NB4 (cell line): ENCODE data around the gene HSPA8.

ENCODE experiments used
- DNase-seq: peaks from one replicate; pipeline ENCODE4 v3.0.0; 2010; ENCODE audit warnings: low read depth
- H3K4me3 ChIP-seq: one replicate; pipeline ENCODE4 v1.5.1; 2011; ENCODE audit warnings: mild to moderate bottlenecking, low read depth, low read length, moderate library complexity
- MYC ChIP-seq: IDR thresholded peaks from 2 replicates; pipeline ENCODE4 v1.6.1; 2011; ENCODE audit warnings: low read depth, low read length
- POLR2A ChIP-seq: IDR thresholded peaks from 2 replicates; pipeline ENCODE4 v1.6.1; 2011; ENCODE audit warnings: mild to moderate bottlenecking; ENCODE audit not compliant: insufficient read length; ENCODE audit errors: extremely low read depth
- TF ChIP-seq, protein P1 (sequence below): IDR thresholded peaks from one replicate; pipeline ENCODE4 v1.5.1; 2012; ENCODE audit warnings: low read depth, low read length
- TF ChIP-seq, protein P2 (sequence below): IDR thresholded peaks from 2 replicates; pipeline ENCODE4 v1.6.1; 2011; ENCODE audit warnings: low read depth, low read length

The HSPA8 gene

DNA sequence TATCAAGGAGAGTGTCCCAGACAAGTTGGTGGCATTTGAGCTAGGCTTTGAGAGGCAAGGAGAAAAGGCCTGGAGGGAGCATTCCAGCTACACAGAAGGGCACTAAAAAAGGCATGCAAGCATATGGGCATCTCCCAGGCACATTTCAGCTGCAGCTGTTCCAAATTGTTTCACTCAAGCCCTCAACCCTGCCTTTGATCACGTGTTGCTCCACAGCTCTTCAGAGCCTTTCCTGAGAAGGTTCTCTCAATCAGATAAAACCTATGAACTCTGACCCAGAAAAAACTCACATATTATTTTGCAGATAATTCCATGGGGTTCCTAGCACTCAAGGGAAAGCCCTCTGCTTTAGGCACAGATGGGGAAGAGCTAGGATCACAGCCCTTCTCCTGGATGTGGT, 24.4 kb upstream of the HSPA8 start:
- DNase-seq, result no peak
- H3K4me3 ChIP-seq, result no peak overlapping the region
- TF ChIP-seq, protein P1, sequence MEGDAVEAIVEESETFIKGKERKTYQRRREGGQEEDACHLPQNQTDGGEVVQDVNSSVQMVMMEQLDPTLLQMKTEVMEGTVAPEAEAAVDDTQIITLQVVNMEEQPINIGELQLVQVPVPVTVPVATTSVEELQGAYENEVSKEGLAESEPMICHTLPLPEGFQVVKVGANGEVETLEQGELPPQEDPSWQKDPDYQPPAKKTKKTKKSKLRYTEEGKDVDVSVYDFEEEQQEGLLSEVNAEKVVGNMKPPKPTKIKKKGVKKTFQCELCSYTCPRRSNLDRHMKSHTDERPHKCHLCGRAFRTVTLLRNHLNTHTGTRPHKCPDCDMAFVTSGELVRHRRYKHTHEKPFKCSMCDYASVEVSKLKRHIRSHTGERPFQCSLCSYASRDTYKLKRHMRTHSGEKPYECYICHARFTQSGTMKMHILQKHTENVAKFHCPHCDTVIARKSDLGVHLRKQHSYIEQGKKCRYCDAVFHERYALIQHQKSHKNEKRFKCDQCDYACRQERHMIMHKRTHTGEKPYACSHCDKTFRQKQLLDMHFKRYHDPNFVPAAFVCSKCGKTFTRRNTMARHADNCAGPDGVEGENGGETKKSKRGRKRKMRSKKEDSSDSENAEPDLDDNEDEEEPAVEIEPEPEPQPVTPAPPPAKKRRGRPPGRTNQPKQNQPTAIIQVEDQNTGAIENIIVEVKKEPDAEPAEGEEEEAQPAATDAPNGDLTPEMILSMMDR, result no peak
- TF ChIP-seq, protein P2, sequence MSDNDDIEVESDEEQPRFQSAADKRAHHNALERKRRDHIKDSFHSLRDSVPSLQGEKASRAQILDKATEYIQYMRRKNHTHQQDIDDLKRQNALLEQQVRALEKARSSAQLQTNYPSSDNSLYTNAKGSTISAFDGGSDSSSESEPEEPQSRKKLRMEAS, result no peak
- no peak for TF ChIP-seq MYC
- TF ChIP-seq POLR2A, result no peak

DNA sequence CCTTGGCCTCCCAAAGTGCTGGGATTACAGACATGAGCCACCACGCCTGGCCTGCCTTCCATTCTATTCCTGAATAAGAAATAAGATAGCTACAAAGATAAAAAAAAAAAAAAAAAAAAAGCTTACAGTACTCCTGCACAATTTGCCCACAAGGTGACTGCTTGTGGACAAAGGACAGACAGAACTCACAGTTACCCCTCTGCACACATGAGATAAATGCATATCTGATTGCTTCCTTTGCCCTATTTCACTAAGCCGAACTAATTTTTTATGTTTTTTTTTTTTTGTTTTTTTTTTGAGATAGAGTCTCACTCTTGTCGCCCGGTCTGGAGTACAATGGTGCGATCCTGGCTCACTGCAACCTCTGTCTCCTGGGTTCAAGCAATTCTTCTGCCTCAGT, 23.6 kb upstream of the HSPA8 start:
- TF ChIP-seq, protein P2, result no peak
- TF ChIP-seq POLR2A, result no peak
- no peak for TF ChIP-seq MYC
- TF ChIP-seq, protein P1, result no peak
- no peak for DNase-seq
- H3K4me3 ChIP-seq, result no peak overlapping the region

DNA sequence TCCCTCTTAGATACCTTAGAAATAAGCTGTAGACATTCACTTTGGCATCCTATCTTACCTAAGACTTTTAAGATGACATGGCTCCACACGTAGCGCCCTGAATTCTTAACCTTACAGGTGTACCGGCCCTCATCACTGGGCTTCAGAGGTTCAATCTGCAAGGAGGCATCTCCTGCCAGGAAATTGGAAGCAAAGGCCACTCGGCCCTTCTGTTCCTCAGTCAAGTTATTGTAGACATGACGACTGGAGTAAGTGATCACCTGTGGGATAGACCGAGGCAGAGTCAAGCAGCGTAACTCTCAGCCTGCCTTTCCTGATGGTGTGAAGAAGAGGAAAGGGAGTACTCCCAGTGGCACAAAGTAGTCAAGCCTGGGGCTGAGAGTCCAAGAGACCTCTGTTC, 22.5 kb upstream of the HSPA8 start:
- TF ChIP-seq, protein P2, result no peak
- TF ChIP-seq, protein P1, result no peak
- TF ChIP-seq MYC (no peak), POLR2A (no peak)
- H3K4me3 ChIP-seq, result no peak overlapping the region
- DNase-seq, result no peak

DNA sequence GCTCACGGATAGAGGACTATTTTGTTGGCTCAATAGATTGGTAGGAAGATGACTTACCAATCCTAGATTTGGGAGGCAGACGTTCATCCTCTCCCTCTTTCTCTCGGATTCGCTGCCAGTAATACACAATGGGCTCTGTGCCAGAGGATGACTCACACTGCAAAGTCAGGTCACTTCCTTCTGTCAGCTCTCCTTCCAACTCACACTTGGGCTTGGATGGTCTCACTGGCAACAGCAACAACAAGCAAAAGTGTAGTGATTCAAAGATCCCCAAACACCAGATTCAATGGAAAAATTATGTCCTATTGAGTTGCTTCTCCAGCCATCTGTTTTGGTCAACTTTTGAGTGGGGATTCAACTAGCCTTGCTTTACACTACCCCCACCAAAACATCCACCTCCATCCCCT, 21.7 kb upstream of the HSPA8 start:
- DNase-seq, result peak; percentile 82
- no peak overlapping the region for H3K4me3 ChIP-seq
- TF ChIP-seq, protein P1, result no peak
- TF ChIP-seq, protein P2, result no peak
- TF ChIP-seq MYC, result no peak
- TF ChIP-seq POLR2A, result no peak

DNA sequence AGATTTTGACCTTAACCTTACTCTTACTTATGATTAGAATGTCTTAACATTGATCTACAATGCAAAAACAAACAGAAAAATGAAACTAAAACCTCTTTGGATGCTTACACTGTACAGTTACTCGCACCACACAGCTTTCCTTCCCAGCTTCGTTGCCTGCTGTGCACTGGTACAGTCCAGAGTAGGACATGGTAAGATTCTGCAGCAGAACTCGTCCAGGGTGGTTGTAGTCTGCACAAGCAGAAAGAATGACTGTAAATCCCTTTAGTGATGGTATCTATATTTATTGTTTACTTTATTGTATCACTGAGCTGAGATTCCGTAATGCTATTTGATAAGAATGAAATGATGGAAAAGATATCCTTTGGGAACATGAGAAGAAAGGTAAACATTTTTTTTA, 21.0 kb upstream of the HSPA8 start:
- no peak for DNase-seq
- H3K4me3 ChIP-seq, result no peak overlapping the region
- TF ChIP-seq, protein P1, result no peak
- TF ChIP-seq POLR2A, result no peak
- no peak for TF ChIP-seq MYC
- TF ChIP-seq, protein P2, result no peak

DNA sequence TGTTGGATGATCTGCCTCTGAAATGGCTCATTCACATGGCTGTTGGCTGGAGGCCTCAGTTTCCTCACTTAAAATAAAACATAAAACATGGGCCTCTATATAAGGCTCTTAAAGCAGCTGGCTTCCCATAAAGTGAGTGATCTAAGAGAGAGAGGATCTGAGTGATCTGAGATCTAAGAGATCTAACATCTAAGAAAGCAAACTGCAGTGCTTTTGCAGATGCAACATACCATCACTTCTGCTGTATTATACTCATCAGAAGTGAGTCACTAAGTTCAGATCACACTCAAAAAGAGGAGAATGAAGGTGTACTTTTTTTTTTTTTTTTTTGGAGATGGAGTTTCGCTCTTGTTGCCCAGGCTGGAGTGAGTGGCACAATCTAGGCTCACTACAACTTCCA, 18.1 kb upstream of the HSPA8 start:
- TF ChIP-seq POLR2A (no peak), MYC (no peak)
- TF ChIP-seq, protein P2, result no peak
- TF ChIP-seq, protein P1, result no peak
- H3K4me3 ChIP-seq, result no peak overlapping the region
- DNase-seq, result no peak
